ENCODE results near the gene SOCS1.

The SOCS1 gene

DNA sequence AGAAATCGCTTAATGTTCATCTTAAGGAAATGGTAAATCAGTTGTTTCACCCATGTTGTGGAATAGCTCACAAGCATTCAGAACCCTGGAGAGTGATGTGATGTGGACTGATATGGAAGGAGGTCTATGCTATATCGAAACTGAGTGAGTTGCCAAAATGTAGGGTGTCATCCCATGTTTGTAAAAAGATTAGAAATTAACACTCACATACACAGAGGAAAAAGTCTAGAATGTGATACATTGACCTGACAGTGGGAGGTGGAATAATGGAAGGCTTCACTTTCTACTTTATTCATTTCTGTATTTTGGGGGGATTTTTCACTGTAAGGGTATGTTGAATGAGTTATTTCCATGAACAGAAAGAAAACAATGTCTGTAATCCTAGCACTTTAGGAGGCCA lies 29.8 kb upstream of the SOCS1 start:
- DNase-seq (ENCODE audit: low read depth), result no peak

DNA sequence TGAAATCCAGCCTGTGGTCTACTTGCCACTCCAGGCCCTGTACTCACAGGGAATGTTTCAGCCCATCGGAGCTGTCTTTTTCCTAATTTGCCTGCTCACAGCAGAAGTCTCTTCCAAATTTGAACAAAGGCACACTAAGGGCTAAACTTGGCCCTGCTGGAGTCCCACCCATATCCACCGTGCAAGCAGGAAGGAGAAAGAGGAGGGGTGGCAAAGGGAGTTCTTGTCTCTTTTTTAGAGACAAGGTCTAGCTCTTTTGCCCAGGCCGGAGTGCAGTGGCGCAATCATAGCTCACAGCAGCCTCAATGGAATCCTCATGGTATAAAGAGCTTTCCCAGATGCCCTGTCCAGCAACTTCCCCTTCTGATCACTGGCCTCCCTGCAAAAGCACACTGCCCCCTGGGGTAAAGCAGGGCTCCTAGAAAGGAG lies 27.8 kb upstream of the SOCS1 start:
- no peak for DNase-seq (ENCODE audit: low read depth)

DNA sequence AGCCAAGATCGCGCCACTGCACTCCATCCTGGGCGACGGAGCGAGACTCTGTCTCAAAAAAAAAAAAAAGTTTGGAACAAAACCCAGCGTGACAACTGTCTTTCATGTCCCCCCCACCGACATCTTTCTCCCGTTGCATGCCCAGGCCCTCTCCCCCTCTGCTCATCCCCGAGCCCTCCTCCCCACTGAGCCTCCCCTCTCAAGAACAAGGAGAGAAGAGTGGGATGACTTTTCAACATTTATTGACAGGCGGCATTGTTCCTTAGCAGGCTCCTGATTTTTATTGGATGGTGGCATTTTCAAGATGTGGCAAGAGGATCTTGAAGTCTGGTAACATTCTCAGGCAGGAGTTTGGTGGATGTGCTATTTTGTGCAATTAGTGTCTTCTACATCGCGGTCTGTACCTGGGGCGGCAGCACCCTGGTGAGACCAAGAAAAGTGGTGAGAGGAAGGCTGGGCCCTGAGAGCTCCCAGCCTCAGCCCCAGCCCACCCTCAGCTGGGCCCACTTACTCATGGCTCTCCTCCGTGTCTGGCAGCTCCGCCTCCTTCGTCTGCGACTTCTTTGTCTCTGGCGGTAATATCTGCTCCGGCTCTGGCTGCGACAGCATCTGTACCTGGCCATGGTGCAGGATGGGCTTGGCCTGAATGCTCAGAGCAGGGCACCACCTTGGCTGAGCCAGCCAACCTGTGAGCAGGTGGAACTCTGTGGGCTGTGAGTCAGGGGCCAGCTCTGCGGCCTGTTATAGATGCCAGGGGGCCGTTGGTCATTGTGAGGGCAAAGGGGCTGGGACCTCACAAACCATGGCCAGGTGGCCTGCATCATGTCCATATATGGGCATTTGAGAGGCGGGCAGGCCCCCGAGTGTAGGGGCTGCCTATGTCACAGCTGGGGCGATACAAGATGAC lies 24.9 kb upstream of the SOCS1 start, which contains the start of gene PRM1:
Gene PRM1, minus strand, starts transcription at position 715 of the 907 bp plus-strand sequence. Its CDS starts 92 bp downstream, at position 623.
- DNase-seq (ENCODE audit: low read depth), result no peak

DNA sequence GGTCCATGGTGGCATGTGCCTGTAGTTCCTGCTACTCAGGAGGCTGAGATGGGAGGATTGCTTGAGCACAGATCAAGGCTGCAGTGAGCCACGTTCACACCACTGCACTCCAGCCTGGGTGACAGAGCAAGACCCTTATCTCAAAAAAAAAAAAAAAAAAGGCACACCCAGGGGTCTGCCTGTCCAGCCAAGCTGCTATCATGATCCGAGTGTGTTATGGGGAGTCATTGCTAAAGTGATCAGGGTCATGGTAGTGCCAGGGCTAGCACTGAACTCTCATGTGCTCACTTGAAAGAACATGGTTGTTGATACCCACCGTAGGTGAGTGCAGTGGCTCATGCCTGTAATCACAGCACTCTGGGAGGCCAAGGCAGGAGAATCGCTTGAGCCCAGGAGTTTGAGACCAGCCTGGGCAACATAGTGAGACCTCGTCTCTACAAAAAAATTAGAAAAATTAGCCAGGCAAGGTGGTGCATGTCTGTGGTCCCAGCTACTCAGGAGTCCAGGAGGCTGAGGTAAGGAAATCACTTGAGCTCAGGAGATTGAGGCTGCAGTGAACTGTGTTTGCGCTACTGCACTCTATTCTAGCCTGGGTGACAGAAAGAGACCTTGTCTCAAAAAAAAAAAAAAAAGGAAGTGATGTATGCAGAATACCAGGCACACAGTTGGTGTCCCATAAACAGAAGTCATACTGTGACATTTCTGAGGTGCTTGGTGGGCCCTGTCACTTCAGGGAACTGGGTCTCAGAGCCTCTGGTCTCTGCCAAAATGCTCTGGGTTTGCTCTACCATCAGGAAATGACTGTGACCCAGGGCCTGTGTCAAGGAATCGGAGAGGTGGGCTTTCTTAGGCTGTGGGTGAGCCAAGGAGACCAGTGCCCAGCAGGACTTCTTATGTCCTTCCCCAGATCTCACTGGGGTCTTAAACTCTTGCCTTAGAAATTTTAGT lies 23.0 kb upstream of the SOCS1 start:
- no peak for DNase-seq (ENCODE audit: low read depth)

DNA sequence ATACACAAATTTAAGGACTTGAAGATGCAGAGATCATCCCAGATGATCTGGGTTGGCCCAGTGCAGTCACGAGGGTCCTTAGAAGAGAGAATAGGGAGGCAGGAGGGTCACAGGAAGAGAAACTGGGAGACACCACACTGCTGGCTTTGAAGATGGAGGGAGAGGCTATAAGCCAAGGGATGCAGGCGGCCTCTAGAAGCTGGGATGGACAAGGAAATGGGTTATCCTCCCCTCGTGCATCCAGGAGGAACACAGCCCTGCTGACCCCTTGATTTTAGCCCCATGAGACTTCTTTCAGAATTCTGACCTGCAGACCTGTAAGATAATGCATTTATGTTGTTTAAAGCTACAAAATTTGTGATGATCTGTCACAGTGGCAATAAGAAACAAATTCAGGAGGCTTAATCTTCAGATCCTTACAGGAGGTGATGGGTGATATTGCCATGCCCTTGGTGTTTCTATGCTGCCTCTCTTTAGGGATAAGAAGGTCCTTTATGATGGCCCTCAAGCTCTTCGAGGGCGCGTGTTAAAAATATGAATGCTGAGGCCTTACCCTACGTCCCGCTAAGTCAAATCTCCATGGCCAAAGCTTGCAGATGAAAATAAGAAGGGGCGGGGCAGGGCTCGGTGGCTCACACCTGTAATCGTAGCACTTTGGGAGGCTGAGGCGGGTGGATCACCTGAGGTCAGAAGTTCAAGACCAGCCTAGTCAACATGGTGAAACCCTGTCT lies 21.8 kb upstream of the SOCS1 start:
- no peak for DNase-seq (ENCODE audit: low read depth)

DNA sequence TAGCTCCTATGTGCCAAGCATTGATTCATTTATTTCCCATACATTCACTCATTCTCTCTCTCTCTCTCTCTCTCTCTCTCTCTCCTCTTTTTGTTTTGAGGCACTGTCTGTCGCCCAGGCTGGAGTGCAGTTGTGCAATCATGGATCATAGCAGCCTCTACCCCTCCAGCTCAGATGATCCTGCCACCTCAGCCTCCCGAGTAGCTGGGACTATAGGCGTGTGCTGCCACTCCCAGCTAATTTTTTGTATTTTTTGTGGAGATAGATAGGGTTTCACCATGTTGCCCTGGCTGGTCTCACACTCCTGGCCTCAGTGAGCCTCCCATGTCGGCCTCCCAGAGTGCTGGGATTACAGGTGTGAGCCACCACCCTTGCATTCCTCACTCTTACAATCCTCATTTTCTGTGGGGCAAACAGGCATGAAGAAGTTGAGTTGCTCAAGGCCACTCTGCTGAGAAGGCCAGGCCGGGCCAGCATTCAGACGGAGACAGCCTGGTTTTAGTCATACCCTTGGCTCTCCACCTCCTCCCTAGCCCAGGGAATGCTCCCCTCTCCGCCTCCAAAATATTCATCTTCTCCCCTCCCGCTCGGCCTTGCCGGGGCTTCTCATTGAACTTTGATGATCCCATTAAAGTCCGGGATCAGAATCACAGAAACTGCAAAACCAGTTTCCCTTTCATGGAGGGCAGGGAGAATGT lies 21.0 kb upstream of the SOCS1 start:
- DNase-seq (ENCODE audit: low read depth), result no peak

DNA sequence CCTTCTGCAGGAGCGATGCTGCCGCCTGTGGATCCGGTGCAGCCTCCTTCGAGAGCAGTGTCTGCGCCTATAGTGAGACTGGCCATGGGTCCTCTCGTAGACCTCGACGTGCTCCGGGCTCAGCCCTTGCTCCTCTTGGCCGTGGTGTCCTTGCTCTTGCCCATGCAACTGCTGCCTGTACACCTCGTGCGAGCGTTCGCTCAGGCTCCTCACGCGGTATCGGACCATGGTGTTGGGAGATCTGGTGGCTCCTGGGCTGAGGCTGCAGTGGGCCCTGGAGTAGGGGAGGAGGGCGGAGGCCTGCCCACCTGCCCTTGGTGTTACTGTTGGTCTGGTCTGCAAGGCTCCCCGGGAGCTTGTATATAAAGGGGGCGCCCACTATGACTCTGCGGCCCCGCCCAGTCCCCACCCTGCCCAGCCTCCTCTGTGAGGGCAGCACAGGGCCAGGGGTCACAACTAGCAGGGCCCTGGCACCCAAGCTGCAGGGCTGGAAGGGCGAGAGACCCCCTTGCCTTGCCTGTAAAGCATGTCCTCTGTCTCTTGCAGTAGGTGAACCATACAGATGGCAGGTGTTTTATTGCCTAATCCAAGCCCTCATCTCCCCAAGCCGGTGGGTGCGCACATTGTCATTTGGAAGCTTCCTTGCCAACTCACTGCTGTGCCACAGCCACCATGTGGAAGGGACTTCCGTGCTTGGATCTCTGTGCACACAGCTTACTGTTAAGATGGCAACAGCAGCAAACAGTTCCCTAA lies 20.3 kb upstream of the SOCS1 start, which contains the start of gene PRM2:
Gene PRM2, minus strand, starts transcription at position 338 of the 753 bp plus-strand sequence. Its CDS starts 110 bp downstream, at position 228.
- no peak for DNase-seq (ENCODE audit: low read depth)

DNA sequence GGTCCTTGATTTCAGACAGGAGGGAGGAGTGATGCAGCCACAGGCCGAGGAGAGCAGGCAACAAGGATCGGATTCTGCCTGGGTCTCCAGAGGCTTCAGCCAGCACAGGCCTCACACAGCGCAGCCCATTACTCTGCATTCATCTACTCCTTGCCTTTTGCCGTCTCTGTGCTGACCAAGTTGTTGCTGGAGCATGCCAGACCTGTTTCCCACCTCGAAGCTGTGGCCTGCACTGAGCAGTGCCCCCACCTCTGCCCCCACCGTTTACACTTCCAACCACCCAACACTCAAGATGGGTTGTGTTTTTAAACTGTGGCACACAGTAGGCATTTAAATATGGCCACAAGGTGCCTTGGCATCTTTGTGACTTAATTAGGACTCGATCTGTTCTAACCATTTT lies 19.0 kb upstream of the SOCS1 start:
- no peak for DNase-seq (ENCODE audit: low read depth)

DNA sequence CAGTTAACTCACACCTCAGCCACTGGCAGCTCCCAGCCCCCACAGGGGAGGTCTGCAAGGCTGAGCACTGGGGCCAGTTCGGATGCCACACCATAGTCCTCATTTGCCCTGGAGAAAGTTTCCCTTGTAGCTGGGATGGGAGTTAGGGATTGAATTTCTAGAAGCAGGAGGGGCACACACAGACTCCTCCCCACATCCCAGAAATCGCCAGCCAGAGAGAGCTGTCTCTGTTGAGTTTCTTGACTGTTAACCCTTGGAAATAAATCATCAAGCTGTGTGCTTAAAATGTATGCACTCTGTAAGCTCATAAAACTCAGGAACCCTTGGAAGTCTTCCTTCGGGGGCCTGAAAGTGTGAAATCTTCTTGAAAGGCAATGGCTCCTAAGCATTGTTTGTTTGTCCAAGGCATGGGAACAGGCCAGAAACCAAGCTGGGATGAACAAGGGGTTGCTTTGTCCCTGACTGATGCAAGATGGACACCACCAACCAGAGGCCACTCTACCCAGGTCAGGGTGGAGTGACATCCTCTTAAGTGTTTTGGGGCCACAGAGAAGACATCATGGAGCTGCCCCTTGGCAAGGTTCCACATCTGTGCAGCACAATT lies 17.8 kb upstream of the SOCS1 start:
- DNase-seq (ENCODE audit: low read depth), result no peak

DNA sequence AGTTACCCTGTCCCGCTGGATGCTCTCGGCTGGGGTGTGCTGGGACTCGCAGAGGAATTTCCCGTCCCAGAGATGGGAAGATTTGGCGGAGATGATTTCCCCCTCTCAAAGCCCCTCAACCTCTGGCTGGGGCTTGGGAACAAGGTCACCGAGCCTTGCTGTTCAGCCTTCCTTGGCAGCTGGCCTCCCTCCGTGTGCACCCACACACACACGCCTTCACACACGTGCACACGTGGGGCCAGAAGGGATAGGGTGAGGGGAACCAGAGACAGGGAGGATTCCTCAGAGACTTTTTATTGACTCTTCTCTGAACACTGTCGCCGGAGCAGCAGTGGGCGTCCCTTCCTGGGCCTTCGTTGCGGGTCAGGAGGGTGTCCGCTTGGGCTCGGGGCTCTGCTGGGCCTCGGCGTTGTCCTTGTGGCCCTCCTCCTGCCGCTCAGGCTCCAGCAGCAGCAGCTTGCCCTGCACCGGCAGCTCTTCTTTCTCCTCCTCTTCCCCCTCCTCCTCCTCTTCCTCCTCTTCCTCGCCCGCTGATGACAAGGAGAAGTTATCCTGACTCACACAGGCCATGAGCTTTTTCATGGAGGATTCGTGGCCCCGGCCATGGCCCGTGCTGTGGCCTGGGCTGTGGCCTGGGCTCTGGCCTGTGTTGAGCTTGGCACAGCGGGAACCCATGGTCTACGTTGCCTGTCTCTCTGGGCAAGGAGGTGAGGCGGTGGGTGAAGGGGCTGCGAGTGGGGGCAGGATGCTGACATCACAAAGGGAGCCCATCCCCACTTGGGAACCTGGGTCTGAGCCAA lies 17.1 kb upstream of the SOCS1 start, which contains the start of gene PRM3:
Gene PRM3, minus strand, starts transcription at position 709 of the 800 bp plus-strand sequence. Its CDS starts 34 bp downstream, at position 675.
- no peak for DNase-seq (ENCODE audit: low read depth)

DNA sequence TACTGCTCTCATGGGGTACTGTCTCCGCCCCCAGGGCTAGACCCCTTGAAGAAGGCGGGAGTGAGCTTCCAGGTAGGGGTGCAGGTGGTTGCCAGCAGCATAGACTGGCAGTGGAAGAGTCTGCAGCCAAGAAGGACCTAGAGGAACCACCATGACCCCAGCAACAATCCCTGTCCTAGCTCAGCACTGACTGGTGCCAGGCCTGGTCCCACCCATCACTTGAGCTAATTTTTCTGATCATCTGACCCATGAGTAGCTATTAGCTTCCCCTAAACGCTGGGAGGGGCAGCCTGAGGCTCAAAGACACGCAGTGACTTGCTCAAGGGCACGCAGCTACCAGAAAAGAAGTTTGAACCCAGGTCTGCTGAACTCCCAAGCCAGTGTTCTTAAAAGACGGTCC lies 16.5 kb upstream of the SOCS1 start:
- no peak for DNase-seq (ENCODE audit: low read depth)

DNA sequence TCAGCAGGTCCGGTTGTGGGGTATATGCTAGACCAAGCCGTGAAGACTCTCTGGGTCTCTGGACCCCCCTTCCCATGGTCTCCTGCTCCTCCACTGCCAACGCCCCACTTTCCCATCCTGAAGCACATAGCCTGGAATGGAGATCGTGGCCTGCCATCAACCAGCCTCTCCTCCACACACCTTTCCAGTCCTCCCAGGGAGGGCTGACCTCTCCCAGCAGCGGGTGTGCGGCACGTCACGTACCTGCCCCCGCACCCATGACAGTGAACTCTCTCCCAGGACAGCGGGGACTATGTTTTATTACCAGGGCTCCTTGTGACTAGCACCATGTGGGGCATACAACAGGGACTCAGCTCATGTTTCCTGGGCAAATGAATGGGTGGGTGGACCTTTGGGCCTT lies 15.6 kb upstream of the SOCS1 start:
- DNase-seq (ENCODE audit: low read depth), result no peak

DNA sequence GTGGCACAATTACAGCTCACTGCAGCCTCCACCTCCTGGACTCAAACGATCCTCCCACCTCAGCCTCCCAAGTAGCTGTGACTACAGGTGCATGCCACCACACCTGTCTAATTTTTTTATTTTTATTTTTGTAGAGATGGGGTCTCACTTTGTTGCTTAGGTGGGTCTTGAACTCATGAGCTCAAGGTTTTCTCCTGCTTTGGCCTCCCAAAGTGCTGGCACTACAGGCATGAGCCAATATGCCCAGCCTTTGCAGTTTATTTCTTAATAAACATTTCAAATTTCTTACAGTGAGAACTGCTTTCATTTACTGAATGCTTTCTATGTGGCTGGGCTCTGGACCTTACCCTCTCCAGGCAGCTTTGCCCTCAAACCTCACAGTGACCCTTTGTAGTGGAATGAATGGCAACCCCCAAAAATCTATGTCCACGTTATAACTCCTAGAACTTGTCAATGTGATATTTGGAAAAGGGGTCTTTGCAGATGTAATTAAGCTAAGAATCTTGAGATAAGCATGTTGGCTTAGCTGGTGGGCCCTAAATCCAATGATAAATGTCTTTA lies 14.7 kb upstream of the SOCS1 start:
- no peak for DNase-seq (ENCODE audit: low read depth)

DNA sequence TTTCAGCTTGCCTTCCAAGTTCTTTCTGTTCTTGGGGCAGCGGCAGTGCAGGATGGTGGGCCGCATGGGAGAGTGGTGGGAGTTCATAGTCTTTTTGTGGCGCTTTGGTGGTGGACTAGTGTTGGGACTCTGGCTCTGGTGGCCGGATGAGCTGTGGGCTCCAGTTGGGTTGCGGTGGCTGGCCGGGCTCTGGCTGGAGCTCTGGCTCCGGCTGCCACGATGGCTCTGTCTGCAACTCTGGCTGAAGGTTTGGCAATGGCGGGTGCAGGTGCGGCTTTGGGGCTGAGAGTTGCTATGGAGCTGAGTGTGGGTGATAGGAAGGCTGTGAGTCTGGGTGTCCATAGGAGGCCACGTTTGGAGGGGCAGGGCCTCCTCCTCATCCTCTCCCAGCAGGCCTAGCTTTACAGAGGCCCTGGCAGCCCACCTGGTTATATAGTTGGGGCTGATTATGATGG lies 12.9 kb upstream of the SOCS1 start, which contains the start of gene TNP2:
Gene TNP2, minus strand, starts transcription at position 405 of the 455 bp plus-strand sequence. Its CDS starts 63 bp downstream, at position 342.
- DNase-seq (ENCODE audit: low read depth), result no peak

DNA sequence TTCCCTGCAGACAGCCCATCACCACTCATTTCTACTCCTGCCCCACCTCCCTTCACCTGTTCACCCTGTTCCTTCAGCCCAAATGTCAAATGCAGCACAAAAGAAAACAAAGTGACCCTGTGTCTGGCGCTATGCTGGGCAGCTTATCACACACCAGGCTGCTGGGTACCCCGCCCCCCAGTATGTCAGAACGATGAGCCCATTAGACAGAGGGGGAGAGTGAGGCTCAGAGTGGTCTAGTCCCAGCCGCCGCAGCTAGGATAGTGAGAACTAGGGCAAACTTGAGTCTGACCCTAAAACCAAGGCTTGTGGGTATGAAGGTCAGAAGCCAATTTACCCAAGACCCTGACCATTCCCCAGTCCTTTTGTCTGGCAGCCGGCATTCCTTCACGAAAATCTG lies 9.1 kb upstream of the SOCS1 start:
- no peak for DNase-seq (ENCODE audit: low read depth)

DNA sequence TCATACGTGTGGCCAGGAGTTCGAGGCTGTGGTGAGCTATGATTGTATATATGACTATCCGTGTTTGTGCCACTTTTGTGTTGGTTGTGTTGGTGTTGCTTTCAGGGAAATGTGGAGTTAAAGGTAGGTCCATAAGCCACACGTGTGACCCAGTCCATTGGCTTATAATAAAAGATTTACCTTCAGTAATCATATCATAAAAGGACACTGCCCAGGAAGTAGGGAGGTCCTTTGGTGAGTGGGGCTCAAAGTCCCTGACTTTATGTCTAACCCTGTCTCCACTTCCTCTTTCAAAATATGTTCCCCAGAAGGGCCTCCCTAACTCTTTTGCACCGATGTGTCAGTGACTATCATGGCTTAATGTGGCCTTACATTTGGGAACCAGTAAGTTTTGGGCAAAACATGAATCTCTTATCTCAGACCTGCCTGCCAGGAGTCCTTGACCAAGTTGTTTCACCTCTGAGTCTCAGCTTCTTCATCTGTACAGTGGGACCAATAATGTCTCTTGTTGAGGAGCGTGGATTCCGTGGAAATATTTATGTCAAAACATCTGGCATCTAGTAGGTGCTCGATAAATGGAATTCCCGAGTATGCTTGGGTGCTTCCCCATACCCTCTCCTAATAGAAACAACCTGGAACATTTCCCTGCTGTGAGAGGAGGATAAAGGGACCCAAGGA lies 8.3 kb upstream of the SOCS1 start:
- no peak for DNase-seq (ENCODE audit: low read depth)

DNA sequence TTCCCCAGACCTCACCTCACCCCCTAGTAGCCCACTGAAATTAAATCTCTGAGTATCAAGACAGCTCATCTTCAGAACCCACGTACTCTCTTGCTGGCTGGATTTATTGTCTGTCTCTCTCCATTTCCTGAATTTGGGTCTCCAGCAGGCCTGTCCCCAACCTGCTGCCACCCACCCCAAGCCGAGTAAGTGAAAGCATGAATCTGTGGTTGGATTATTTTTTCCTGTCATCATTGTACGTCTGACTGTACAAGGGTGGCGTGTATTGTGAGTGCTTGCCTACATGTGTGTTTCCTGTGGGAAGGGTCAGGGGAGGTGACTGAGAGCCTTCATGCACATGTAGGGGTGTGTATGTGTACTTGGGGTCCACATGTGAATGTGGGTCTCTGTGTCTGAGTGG lies 7.7 kb upstream of the SOCS1 start:
- peak; percentile 58 for DNase-seq (ENCODE audit: low read depth)

DNA sequence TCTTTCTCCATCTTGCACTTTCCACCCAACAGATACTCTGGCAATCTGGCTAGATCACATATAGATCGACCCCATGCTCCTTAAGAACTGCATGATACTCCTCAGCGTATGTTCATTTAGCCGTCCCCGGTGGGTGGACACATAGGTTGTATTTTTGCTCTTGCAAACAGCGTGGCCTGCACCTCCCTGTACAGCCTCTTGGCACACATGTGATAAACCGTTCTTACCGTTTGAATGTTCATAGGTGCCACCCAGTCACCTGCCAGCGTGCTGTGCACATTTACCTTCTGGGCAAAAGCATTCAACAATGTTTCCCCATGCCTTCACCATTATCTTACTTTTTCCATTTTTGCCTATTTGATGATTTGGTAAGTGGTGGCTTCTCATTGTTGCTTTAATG lies 6.9 kb upstream of the SOCS1 start:
- no peak for DNase-seq (ENCODE audit: low read depth)
